ENCODE results near the gene IGF2. TPM values are rescaled to one million over a fixed set of nuclear protein-coding genes. Genes with fewer than 3 reads are reported as not detected.

The IGF2 gene
- total RNA-seq, 2 experiments from 2014 or later, result 8.1 to 8.2 TPM

GRCh38 chr11:2123628-2123960, 15.6 kb downstream of the IGF2 start:
- Mint-ChIP-seq H3K4me1 (ENCODE audit: low read depth) (no peaks in the 10 kb centered on the region), H3K4me3 (no peak overlapping the region), H3K27ac (no peak overlapping the region), H3K27me3 (peaks cover 14% of the 10 kb centered on the region), H3K36me3 (ENCODE audit: low read depth) (no peaks in the 10 kb centered on the region), H3K9me3 (no peaks in the 10 kb centered on the region)
- no peak for ATAC-seq
- intact Hi-C loops (cut with micrococcal nuclease), result no loop called here
- ChIA-PET POLR2A (no interaction called here), CTCF (interaction anchor here (1.0 to 3.0 kb wide), 3 partner anchors 28 to 429 kb away, joined by 3 to 14 read pairs (median 3); no protein-coding TSS in a partner anchor)
- no peak for TF ChIP-seq CTCF (IDR thresholded peaks at IDR 0.05)
- DNase-seq, result no peak

GRCh38 chr11:2122907-2123627, 16.1 kb downstream of the IGF2 start:
- no peaks in the 10 kb centered on the region for H3K36me3 Mint-ChIP-seq (ENCODE audit: low read depth)
- DNase-seq (no peak), ATAC-seq (no peak)
- H3K27me3 Mint-ChIP-seq, result peaks cover 17% of the 10 kb centered on the region
- no peaks in the 10 kb centered on the region for H3K4me1 Mint-ChIP-seq (ENCODE audit: low read depth)
- CTCF ChIA-PET, result interaction anchor here (1.2 to 3.0 kb wide), 2 partner anchors 28 to 30 kb away, joined by 3 to 14 read pairs; no protein-coding TSS in a partner anchor
- H3K9me3 Mint-ChIP-seq, result no peaks in the 10 kb centered on the region
- H3K27ac Mint-ChIP-seq, result no peak overlapping the region
- POLR2A ChIA-PET, result no interaction called here
- no peak for TF ChIP-seq CTCF (IDR thresholded peaks at IDR 0.05)
- H3K4me3 Mint-ChIP-seq, result no peak overlapping the region
- intact Hi-C loops (cut with micrococcal nuclease), result no loop called here

- intact Hi-C loops (cut with micrococcal nuclease), result no loop called here
- POLR2A ChIA-PET, result no interaction called here
- peaks cover 15% of the 10 kb centered on the region for H3K27me3 Mint-ChIP-seq
- TF ChIP-seq CTCF (IDR thresholded peaks at IDR 0.05), result no peak
- no peaks in the 10 kb centered on the region for H3K4me1 Mint-ChIP-seq (ENCODE audit: low read depth)
- H3K4me3 Mint-ChIP-seq, result no peak overlapping the region
- no peak overlapping the region for H3K27ac Mint-ChIP-seq
- no peak for ATAC-seq
- DNase-seq, result no peak
- H3K36me3 Mint-ChIP-seq (ENCODE audit: low read depth), result no peaks in the 10 kb centered on the region
- H3K9me3 Mint-ChIP-seq, result no peaks in the 10 kb centered on the region
- CTCF ChIA-PET, result interaction anchor here (1.2 to 3.0 kb wide), 2 partner anchors 29 to 31 kb away, joined by 3 to 14 read pairs; no protein-coding TSS in a partner anchor
Observed at GRCh38 chr11:2122222-2122906, 16.8 kb downstream of the IGF2 start.

GRCh38 chr11:2121227-2122130, 17.7 kb downstream of the IGF2 start:
- no peaks in the 10 kb centered on the region for H3K9me3 Mint-ChIP-seq
- no peaks in the 10 kb centered on the region for H3K36me3 Mint-ChIP-seq (ENCODE audit: low read depth)
- no peak overlapping the region for H3K4me3 Mint-ChIP-seq
- ChIA-PET CTCF (interaction anchor here (1.9 kb wide), 1 partner anchor 29 kb away, joined by 4 read pairs; no protein-coding TSS in a partner anchor), POLR2A (no interaction called here)
- no peak for TF ChIP-seq CTCF (IDR thresholded peaks at IDR 0.05)
- H3K27ac Mint-ChIP-seq, result no peak overlapping the region
- no peaks in the 10 kb centered on the region for H3K4me1 Mint-ChIP-seq (ENCODE audit: low read depth)
- ATAC-seq, result no peak
- no peak for DNase-seq
- intact Hi-C loops (cut with micrococcal nuclease), result no loop called here
- peaks cover 14% of the 10 kb centered on the region for H3K27me3 Mint-ChIP-seq

All from activated CD8-positive, alpha-beta T cell treated with anti-CD3 and anti-CD28 coated beads for 36 hours (primary cell).